Stimulated activated CD4-positive, alpha-beta T cell treated with anti-CD3 and anti-CD28 coated beads, Interleukin-4, amount 100 ng/mL, for 4 hours (primary cell): ENCODE data around the gene ISM1.
"Not testable (repeated sequence)": the region's sequence is repeated elsewhere in the genome, so short reads cannot be mapped to it uniquely, and the experiment has no call there.

Source experiments
- DNase-seq, 2 experiments: peaks; one replicate each; pipeline ENCODE4 v3.0.0-alpha.2; 2020

The ISM1 gene

DNA sequence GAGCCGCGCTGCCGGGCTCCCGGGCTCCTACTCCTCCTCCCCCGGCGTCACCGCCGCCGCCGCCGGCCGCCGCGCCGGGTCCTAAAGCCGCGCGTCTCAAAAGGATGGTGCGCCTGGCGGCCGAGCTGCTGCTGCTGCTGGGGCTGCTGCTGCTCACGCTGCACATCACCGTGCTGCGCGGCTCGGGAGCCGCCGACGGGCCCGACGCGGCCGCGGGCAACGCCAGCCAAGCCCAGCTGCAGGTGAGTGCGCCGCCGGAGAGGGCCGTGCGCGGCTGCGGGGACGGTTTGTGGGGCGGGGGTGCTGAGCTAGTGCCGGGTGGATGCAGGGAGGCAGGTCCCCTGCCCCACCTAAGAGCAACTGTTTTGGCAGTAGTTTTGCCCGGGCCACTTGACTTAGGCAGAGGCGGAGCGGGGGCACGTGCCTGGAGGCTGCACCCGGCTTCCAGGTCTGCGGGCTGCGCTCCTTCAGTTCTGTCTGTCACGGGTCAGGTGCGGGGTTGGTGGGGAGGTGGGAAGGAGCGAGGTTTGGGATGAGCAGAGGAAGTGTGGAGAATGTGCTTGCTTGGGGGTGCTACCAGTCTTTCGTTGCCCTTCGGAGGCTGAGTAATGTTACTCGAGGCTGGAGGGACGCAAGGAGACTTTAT lies 722 bp downstream of the ISM1 start:
- peak; percentile 63 to 67 for DNase-seq

DNA sequence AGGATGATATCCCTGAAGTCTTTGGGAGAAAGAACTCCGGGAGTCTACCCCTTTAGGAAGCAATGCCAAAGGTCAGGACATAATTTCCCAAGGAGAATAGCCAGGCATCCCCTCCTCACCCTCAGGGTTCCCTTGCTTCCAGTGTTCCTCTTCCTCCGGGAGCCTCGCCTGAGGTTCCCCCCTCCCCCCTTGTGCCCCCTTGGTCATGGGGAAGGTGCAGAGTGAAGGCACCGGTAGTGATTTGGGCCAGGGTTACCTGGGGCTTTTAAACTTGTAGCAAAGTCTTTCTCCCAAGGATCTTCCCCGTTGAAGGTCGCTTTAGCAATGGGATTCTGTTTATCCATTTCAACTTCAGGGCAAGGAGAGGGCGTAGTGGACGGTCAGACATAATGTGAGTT lies 1.2 kb downstream of the ISM1 start:
- no peak for DNase-seq

DNA sequence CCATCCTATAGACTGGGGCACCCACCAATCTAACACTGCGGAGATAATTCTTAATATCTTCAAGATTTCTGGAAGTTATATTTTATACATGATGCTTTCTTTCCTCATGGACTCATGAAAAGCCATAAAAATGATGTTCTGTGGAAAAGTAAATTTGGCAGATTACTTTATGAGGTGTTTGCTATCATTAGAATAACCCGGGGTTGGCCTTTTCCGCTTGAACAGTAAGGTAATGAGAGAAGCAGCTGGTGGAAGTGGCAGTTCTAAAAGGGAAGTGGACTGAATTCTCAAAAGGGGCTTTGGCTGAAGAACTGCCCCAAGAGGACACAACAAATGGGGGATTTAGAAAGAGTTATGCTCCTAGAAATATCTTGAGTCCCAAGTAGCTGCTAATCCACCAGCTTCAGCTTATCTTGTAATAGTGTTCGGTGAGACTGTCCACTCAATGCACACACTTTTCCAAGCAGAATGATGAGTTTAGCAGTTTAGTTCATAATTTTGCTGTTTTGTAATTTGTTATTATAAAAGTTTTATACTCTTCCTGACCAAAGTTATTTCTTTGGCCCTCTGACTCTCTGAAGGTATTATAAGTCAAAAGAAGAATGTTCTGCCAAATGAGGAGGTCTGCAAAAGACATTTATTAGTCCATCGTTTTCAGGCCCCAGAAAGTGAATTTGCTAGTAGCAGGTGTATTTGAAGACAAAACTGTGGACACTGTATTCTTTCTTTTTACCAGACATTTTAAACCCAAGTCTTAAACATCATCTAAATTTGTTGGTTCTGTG lies 2.9 kb downstream of the ISM1 start:
- no peak for DNase-seq

DNA sequence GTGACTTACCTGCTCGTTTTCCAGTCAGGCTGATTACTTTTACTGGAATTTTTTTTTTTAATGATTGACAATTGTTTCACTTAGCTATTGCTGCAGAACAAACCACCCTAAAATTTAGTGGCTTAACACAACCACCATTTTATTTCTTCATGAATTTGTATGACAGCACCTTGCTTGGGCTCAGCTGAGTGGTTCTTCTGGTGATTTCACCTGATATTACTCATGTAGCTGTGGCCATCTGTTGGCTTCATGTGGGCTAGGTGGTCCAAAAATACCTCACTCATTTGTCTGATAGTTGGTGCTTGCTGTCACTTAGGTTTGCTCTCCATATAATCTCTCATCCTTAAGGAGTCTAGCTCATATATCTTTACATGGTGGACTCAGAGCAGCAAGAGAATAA lies 5.3 kb downstream of the ISM1 start:
- no peak for DNase-seq

DNA sequence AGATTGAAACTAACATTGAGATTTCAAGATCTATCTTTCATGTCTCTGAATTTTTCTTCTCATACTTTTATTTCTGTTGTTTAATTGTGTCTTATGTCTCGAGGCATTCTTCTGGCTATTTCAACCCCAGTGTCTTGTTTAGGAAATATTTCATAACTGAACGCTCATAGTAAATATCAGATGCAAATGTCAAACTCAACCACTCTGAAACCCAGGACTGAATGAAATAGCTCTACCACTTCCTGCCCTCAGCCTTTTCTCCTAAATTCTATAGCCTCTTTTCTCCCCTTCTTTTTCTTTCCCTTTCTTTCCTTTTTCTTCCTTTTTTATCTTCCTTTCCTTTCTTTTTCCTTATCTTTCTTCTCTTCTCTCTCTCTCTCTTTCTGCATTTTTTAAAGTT lies 7.7 kb downstream of the ISM1 start:
- no peak for DNase-seq

DNA sequence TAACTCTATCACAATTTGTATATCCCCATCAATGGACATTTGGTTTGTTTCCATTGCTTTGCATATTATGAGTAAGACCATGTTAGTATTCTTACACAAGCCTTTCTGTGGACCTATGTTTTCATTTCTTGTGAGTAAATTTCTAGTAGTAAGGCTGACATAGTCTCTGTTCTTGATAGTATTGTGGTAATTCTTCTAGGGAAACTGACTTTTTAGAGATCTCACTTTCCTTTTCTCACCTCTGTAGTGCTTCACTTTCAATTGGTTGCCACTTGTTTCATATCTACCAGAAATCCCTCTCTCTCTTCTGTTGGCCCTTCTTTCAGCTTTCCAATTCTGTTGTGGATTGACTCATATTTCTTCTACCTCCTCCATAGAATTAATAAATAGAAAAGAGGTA lies 8.5 kb downstream of the ISM1 start:
- DNase-seq: no peak

DNA sequence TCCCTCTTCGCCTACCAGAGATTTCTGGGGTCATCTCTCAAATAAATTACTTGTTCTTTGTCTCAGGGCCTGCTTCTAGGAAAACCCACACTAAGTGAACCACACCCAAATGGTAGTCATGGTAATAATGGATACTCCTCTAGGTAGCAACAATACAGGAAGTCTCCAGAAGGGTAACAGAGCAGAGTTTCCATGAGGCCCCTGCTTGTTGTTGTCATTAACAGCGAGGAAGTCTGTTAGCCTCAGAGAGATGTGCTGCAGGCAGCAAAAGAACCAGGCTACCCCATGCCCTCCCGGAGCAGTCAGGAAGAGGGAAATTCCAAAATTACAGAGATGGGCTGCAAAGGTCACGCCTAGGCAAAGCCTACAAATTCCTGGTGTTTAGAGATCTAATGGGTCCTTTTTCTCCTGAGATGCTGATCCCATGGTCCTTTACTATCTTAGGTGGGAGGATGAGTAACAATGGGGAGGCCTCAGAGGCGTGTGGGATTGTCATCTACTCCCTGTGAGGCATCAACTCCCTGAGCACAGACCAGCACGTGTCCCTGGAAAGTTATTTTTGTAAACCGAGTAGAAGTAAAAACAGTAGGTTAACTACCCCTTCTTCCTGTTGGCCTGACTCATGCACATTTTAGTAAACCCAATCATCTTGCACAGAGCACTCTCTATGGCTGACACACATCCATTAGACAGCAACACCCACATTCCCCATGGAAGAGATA lies 10.1 kb downstream of the ISM1 start:
- peak in 1 of 2 experiments; percentile 52 for DNase-seq

DNA sequence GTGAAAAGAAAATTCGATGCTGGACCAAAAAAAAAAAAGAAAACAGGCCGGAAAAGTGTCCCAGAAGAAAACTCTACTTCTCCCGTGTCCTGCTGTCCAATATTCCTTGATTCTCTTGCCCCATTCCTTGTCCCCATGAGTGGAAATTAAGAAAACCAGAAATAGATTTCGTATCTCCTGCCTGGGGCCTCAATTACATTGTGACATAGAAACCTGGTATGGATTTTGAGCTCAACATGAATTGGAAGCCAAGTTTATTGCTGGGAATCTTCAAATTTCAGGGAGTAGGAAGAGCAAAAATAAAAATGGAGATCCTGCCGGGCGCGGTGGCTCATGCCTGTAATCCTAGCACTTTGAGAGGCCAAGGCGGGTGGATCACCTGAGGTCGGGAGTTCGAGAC lies 11.9 kb downstream of the ISM1 start:
- no peak for DNase-seq

DNA sequence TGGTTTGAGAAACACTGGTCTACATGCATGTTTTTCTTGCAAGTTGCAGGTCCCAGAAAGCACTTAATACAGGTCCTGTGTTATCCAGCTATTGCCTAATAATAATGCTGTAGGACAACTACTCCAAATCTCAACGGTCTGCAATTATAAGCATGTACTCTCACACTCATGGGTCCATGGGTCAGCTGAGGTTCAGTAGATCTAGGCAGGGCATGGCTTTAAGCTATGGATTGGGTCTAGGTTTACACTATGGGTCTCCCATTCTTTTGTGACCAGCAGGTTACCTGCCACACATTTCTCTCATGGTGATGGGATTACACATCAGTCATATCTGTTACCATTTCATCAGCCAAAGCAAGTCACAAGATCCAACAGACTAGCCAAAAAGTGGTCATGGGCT lies 13.9 kb downstream of the ISM1 start:
- no peak for DNase-seq

DNA sequence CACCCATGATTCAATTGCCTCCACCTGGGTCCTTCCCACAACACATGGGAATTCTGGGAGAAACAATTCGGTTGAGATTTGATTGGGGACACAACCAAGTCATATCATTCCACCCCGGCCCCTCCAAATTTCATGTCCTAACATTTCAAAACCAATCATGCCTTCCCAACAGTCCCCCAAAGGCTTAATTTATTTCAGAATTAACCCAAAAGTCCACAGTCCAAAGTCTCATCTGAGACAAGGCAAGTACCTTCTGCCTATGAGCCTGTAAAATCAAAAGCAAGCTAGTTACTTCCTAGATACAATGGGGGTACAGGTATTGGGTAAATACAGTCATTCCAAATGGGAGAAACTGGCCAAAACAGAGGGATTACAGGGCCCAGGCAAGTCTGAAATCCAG lies 15.3 kb downstream of the ISM1 start:
- not testable (repeated sequence) for DNase-seq

DNA sequence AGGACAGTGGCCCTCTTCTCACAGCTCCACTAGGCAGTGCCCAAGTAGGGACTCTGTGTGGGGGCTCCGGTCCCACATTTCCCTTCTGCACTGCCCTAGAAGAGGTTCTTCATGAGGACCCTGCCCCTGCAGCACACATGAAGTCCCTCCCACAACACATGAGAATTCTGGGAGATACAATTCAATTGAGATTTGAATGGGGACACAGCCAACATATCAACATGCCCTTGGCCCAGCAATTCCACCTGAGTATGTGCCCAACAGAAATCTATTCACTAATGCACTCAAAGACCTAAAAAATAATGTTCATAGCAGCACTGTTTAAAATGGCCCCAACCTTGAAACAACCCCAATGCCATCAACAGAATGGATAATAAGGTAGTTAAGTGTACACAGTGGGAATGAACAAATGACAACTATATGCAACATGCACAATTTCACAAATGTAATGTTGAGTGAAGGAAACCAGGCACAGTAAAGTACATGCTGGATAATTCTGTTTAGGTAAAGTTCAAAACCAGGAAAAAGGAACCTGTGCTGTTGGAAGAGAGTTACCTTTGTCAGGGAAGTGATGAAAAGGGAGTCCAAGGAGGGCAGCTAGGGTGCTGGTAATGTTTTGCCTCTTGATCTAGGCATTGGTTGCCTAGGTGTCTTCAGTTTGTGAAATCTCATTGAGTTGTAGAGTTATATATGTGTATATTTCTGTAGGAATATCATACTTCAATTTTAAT lies 16.1 kb downstream of the ISM1 start:
- DNase-seq: no peak

DNA sequence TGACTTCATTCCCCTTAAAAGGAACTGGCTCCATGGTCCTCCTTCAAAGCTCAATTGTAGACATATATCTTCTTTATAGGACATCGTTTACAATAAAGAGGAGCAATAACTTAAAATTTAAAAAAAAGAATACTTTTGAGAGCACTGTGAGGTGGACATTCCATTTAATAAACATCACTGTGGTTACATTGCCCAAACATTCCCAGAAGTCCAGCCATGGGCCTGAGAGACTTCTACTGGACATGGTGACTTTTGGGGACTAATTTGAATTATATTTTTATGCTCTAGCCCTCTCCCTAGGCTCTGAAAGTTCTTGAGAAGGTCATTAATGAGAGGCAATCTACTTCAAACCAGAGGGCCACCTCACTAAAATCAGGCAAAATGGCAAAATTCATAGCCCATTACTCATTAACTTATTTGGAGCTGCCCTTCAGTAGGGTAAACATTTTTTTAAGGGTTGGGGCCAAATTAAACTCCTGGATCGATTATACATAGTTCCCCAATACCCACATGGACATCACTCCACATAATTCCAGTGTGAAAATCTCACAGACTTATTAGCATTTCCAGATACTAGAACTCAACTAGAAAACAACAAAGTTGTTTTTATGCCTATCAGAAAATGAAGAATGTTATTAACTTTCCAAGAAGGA lies 17.1 kb downstream of the ISM1 start:
- DNase-seq: no peak

DNA sequence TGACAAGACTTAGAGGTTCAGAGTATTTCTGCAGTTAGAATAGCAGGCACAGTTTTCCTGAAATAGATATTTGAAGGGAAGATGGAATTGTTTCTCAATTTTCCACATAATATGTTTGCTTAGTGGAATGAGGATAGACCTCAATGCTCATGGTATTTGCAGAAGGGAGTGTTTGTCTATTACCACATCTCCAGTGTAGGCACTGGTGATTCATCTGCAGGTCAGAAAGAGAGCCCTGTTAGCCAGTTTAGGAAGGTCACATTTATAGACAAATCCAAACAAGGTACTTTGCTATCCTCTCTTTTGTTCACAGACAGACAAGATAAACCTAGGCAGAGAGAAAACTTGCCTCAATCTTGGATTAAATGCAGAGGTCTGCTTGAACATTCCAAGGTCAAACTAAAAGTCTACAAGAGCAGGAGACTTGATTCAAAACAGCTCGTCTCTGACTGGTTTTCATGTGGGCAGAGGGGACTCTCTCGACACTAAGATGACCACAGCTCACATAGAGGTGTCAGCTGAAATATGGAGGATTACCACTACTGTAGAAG lies 22.8 kb downstream of the ISM1 start:
- DNase-seq: no peak

DNA sequence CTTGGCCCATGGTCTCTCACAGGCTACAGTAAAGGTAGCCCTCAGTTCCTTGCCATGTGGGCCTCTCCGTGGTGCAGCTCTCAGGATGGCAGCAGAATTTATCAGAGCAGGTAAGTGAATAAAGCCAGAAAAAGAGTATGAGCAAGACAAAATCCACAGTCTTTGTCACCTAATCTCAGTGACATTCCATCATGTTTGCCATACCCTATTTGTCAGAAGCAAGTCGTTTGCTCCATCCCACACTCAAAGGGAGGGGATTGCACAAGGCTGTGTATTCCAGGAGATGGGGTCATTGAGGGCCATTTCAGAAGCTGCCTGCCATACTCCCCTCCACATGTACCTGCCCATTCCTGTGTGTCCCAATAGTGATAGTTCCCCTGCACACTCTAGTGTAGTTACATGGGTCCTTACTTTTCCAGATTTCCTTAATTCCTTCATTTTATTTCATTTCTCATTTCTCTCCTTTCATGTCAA lies 24.2 kb downstream of the ISM1 start:
- no peak for DNase-seq

DNA sequence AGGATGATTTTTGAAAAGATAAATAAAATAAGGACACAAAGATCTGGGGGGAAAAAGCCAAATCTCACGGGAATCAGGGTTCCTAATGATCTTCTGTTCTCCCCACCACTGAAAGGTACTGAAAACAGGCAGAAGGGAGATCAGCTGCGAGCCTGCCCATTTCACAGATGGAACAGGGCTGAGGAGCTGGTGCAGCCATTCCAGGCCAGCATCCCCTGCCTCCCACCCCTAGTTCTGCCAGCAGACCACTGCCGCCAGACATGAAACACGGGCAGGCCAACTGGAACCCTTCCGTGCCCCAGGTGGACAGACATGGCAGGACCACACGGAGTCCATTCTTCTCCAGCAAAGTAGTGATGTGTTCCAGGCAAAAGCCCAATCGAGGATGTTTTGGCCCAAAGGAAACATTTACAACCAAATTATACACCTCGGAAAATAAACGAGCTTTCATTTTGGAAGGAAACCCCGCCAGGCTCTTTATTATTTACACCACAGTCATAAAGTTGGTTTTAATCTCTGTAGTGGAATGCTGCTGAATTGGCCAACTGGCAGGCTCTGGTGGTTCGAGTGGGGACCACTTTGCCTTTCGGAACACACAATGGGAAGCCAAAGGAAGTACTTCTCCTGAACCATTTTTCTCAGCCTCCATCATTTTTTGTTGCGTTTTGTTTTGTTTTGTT lies 28.2 kb downstream of the ISM1 start:
- DNase-seq: no peak

DNA sequence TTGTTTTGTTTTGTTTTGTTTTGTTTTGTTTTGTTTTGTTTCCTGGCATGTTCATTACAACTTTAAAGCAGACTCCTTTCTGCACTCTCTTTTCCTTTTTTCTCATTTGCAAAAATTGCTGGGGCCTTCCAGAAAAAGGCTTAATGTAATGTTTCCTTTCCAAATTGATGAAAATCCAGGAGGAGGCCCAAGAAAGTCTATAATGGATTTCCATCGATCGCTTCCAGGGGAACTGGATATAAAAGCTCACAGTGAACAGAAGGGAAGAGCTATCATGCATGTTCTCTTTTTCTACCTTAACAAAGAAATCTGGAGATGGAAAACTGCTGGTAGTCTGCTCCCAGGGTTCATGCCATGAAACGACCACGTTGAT lies 28.7 kb downstream of the ISM1 start:
- DNase-seq: no peak

DNA sequence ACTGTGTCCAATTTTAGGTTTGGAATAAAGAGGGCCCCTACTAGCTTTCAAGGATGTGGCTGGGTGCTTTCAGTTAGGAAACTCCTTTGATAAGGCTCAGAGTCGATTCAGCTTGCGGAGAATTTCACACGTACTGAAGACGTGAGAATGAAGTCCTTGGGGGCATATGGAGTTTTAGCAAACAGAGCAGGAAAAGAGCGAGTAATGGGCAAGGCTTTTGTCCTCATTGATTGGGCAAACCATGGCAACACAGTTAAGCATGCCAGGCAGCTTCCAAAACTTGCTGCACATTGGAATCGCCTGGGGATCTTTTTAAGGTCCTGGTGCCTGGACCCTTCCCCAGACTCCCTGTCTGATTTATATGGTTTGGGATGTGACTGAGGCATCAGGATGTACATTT lies 29.2 kb downstream of the ISM1 start:
- DNase-seq: no peak

DNA sequence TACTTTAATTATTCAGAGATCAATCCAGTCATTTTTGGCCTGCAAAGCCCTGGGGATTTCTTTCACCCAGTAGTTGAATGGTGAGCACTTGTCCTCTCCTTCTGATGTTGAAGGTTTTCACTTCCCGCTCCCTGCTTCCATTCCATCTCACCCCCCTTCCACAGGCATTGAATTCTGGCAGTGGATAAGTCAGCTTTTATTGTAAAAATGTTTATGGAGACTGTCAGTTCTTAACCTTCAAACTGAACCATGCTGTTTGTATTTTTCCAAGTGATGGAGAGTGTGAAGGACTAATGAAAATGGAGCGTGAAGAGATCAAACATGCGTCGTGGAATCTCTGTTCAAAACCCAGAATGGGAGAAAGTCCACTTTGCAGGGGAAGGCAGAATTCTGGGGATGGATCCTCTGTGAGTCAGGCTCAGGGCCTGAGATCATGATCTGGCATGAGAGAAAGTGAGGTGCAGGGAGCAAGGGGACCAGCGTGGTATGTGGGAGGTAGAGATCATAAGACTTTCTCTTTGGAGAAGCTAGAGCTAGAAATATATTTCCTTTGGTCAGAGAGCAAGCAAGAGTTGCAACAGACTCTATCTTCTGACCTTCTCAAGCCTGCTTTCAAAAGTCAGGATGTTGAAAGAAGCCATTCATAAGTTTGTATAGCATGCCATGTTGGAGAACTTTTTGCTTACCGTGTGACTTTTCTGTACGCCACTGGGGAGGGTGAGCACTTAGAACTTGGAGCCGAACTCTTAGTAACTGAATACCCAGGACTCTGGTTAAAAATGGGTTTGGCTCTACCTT lies 30.2 kb downstream of the ISM1 start:
- DNase-seq: no peak

DNA sequence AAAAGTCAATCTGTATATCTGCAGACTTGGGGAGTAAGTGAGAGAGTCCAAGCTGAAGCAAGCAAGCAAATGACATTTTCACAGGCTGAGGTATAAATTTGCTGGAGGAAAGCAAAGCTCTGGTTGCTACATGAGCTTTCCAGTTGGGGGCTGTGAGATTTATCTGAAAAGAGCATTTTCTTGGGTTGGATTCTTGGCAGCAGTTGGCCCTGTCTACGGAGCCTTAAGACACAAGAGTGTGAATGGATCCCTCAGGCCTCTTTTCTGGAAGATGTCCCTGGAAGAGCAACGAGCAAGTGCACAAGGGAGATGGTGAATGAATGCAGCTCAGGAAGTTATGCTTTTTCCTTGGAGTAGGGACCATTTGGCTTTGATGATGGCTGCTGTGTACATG lies 30.8 kb downstream of the ISM1 start:
- no peak for DNase-seq

DNA sequence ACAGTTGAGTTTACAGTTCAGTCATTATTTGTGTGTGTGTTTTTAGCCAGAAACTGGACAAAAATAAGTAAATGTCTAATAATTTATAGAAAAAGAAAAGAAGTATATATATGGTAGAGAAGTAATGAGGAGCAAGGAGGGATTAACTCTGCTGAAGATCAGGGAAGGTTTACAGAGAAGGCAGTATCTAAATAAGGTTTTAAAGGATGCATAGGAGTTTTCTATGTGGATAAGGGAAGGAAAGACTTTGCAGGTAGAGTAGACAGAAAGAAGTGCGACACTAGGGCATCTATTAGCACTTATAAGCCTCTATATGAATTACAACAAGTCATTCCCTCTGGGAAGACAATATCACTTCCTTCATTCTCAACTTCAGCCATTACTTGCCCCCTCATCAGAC lies 34.3 kb downstream of the ISM1 start:
- no peak for DNase-seq

DNA sequence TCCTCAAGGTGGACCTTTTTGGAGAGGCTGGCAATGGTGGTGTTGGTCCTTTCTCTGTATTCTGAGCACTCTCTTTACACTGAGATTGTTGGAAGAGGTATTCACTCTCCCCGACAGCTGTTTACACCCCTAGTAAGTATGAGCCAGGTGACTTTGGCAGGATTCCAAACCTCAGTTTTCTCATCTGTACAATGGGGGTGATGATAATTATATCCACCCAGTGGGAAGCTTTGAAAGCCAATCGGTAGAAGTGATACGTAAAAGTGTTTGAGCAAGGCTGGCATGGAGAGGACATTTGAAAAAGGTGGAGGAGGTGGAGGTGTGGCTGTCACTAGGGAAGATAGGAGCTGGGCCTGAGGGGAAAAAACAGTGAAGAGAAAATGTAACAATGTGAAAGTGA lies 35.5 kb downstream of the ISM1 start:
- no peak for DNase-seq
